Trophoblast cell (in vitro differentiated cells and primary cell): ENCODE results near the gene DCC.

ENCODE experiments used
- DNase-seq, 2 donors: peaks; one replicate each; pipeline ENCODE4 v3.0.0-alpha.2; 2016
- H2AFZ ChIP-seq: 2 replicates; pipeline ENCODE4 v1.6.1; 2013; ENCODE audit warnings: low read length, moderate library complexity, mild to moderate bottlenecking; ENCODE audit not compliant: insufficient read depth, poor library complexity
- H2AK5ac ChIP-seq: 2 replicates; pipeline ENCODE4 v1.6.1; 2013; ENCODE audit warnings: mild to moderate bottlenecking, low read length
- H2BK120ac ChIP-seq: 2 replicates; pipeline ENCODE4 v1.6.1; 2013; ENCODE audit warnings: low read length, mild to moderate bottlenecking, moderate library complexity; ENCODE audit not compliant: insufficient read depth, poor library complexity
- H2BK12ac ChIP-seq: 2 replicates; pipeline ENCODE4 v1.6.1; 2013; ENCODE audit warnings: mild to moderate bottlenecking, low read length, moderate library complexity
- H2BK5ac ChIP-seq: 2 replicates; pipeline ENCODE4 v1.6.1; 2013; ENCODE audit warnings: low read length, low read depth, moderate library complexity, mild to moderate bottlenecking; ENCODE audit not compliant: poor library complexity
- H3K14ac ChIP-seq: 2 replicates; pipeline ENCODE4 v1.6.1; 2013; ENCODE audit warnings: mild to moderate bottlenecking, low read length
- H3K18ac ChIP-seq: 2 replicates; pipeline ENCODE4 v1.6.1; 2013; ENCODE audit warnings: mild to moderate bottlenecking, low read length
- H3K23ac ChIP-seq: 2 replicates; pipeline ENCODE4 v1.6.1; 2013; ENCODE audit warnings: low read length
- H3K27ac ChIP-seq: 2 replicates; pipeline ENCODE4 v1.5.1; 2013; ENCODE audit warnings: low read depth, mild to moderate bottlenecking, inconsistent platforms, low read length, moderate library complexity
- H3K27me3 ChIP-seq: 2 replicates; pipeline ENCODE4 v1.6.1; 2013; ENCODE audit warnings: inconsistent platforms, mild to moderate bottlenecking, low read length, moderate library complexity; ENCODE audit not compliant: insufficient read depth
- H3K36me3 ChIP-seq, 2 experiments: 1 replicate in 1 of 2; 2 replicates in 1 of 2; pipeline ENCODE4 v1.6.1; 2013; ENCODE audit warnings: low read length in 2 of 2, mild to moderate bottlenecking in 2 of 2, moderate library complexity in 1 of 2; ENCODE audit not compliant: insufficient read depth in 2 of 2, control insufficient read depth in 1 of 2
- H3K4ac ChIP-seq: 2 replicates; pipeline ENCODE4 v1.6.1; 2013; ENCODE audit warnings: low read depth, mild to moderate bottlenecking, low read length, moderate library complexity
- H3K4me1 ChIP-seq, 2 experiments: 1 replicate in 1 of 2; 2 replicates in 1 of 2; pipeline ENCODE4 v1.6.1; 2013; ENCODE audit warnings: low read length in 2 of 2, mild to moderate bottlenecking in 2 of 2, moderate library complexity in 1 of 2; ENCODE audit not compliant: insufficient read depth in 2 of 2, control insufficient read depth in 1 of 2
- H3K4me2 ChIP-seq: 2 replicates; pipeline ENCODE4 v1.6.1; 2013; ENCODE audit warnings: inconsistent platforms, mild to moderate bottlenecking, low read length, moderate library complexity
- H3K4me3 ChIP-seq: 2 replicates; pipeline ENCODE4 v1.5.1; 2013; ENCODE audit warnings: mild to moderate bottlenecking, low read depth, low read length, inconsistent platforms
- H3K79me1 ChIP-seq: one replicate; pipeline ENCODE4 v1.6.1; 2013; ENCODE audit warnings: low read length
- H3K79me2 ChIP-seq: 2 replicates; pipeline ENCODE4 v1.6.1; 2013; ENCODE audit warnings: low read length, mild to moderate bottlenecking; ENCODE audit not compliant: control insufficient read depth, insufficient read depth, poor library complexity
- H3K9ac ChIP-seq: 2 replicates; pipeline ENCODE4 v1.6.1; 2013; ENCODE audit warnings: mild to moderate bottlenecking, low read length
- H3K9me3 ChIP-seq: 2 replicates; pipeline ENCODE4 v1.6.1; 2013; ENCODE audit warnings: low read depth, mild to moderate bottlenecking, control low read depth, inconsistent platforms, low read length; ENCODE audit not compliant: insufficient read depth
- H4K12ac ChIP-seq: 2 replicates; pipeline ENCODE4 v1.6.1; 2013; ENCODE audit warnings: low read depth, mild to moderate bottlenecking, low read length, moderate library complexity
- H4K8ac ChIP-seq: 2 replicates; pipeline ENCODE4 v1.6.1; 2013; ENCODE audit warnings: low read depth, mild to moderate bottlenecking, low read length, moderate library complexity
- H4K91ac ChIP-seq: one replicate; pipeline ENCODE4 v1.6.1; 2013; ENCODE audit warnings: low read depth, mild to moderate bottlenecking, low read length, moderate library complexity
- WGBS: extraction: QIAGEN DNeasy Blood & Tissue Kit; methylation state at CpG from one replicate; pipeline ENCODE4 v1.1.7; 2013; ENCODE audit warnings: missing lambda C conversion rate; ENCODE audit not compliant: insufficient read length, insufficient coverage; ENCODE audit errors: extremely low coverage; 5-methylcytosine and 5-hydroxymethylcytosine counted together

DCC gene

DNA sequence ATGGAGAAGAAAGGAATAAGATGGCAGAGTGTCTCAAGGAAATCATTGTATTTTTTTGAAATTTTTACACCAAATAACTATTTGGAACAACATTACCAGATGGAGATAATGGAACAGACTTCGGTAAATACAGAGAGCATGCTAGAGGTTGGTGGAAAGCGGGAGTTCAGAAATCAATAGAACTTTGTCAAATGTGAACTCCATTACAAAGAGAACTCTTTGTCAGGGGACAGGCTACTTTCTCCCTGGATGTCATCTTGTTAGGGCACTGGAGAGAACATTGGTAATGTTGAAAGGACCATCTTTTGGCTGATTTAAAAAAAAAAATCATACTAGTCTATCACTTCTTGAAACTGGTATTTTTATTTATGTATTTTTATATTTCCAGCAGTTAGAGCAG, 30.8 kb downstream of the DCC start:
- no peak overlapping the region for H2BK120ac ChIP-seq
- no CpG with 5 or more reads among the region's 2 CpGs for WGBS
- no peak overlapping the region for H3K9ac ChIP-seq
- H2AFZ ChIP-seq: no peak overlapping the region
- no peak overlapping the region for H2BK12ac ChIP-seq
- H3K4ac ChIP-seq: no peak overlapping the region
- no peak overlapping the region for H4K91ac ChIP-seq
- no peak overlapping the region for H3K27ac ChIP-seq
- H2AK5ac ChIP-seq: no peak overlapping the region
- no peak for DNase-seq
- no peaks in the 10 kb centered on the region for H3K79me2 ChIP-seq
- no peaks in the 10 kb centered on the region for H3K79me1 ChIP-seq
- no peak overlapping the region for H3K4me3 ChIP-seq
- no peaks in the 10 kb centered on the region for H3K27me3 ChIP-seq
- H3K14ac ChIP-seq: no peak overlapping the region
- H3K4me2 ChIP-seq: no peak overlapping the region
- H3K23ac ChIP-seq: no peak overlapping the region
- no peaks in the 10 kb centered on the region for H3K4me1 ChIP-seq
- H4K12ac ChIP-seq: no peak overlapping the region
- no peak overlapping the region for H3K18ac ChIP-seq
- H3K36me3 ChIP-seq: no peaks in the 10 kb centered on the region
- no peaks in the 10 kb centered on the region for H3K9me3 ChIP-seq
- H2BK5ac ChIP-seq: no peak overlapping the region
- H4K8ac ChIP-seq: no peak overlapping the region

DNA sequence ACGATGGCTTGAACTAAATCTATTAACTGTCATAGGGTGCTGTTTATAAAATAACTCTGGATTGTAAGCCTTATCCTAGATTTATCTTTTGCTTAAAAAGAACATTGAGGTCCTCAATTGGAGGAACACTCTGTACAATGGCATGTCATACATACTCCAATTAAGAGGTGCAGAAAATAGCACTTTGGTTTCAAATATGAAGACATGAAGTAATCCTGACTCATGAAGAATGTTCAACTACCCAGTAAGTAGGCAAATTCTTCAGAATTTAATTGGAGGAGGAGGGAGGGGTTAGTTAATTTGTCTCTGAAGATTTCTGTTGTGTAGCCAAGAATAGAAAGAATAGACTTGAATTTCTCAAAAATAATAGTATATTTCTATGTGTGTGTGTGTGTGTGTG, 36.1 kb downstream of the DCC start:
- no peak overlapping the region for H2AFZ ChIP-seq

DNA sequence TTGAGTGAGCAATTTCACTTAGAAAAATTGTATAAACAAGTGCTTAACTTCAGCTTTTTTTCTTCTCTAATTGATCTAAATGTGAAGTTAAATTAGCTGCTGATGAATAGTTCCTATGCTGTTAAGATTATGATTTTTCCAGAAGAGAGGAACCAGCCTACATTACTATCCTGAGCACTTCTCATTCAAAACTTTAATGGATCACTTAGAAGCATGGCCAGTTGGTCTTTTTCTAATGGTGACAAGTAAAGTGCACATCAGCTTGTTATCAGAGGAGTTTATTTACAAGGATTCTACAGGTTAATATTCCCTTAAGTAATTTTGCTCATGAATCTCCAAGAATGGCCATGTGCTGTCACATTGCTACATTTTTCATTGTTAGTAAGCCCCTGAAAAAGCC, 37.1 kb downstream of the DCC start:
- Histone ChIP-seq H2BK120ac (no peak overlapping the region), H4K12ac (no peak overlapping the region), H3K18ac (no peak overlapping the region), H2BK12ac (no peak overlapping the region), H2AFZ (no peak overlapping the region), H3K27ac (no peak overlapping the region), H2AK5ac (no peak overlapping the region), H3K4me1 (no peaks in the 10 kb centered on the region), H4K91ac (no peak overlapping the region), H3K36me3 (no peaks in the 10 kb centered on the region), H3K4me3 (no peak overlapping the region), H3K4ac (no peak overlapping the region), H3K9ac (no peak overlapping the region), H2BK5ac (no peak overlapping the region), H3K14ac (no peak overlapping the region), H3K9me3 (no peaks in the 10 kb centered on the region), H3K4me2 (no peak overlapping the region), H3K79me1 (no peaks in the 10 kb centered on the region), H3K79me2 (no peaks in the 10 kb centered on the region), H4K8ac (no peak overlapping the region), H3K23ac (no peak overlapping the region), H3K27me3 (no peaks in the 10 kb centered on the region)
- no peak for DNase-seq

More for the DNA sequence above, 36.1 kb downstream of the DCC start:
- no peak overlapping the region for H3K27ac ChIP-seq
- no peaks in the 10 kb centered on the region for H3K36me3 ChIP-seq
- H3K27me3 ChIP-seq: no peaks in the 10 kb centered on the region
- no peak overlapping the region for H4K8ac ChIP-seq
- no peak overlapping the region for H3K9ac ChIP-seq
- no peak overlapping the region for H3K4ac ChIP-seq
- H2AK5ac ChIP-seq: no peak overlapping the region
- no peak overlapping the region for H4K91ac ChIP-seq
- H3K9me3 ChIP-seq: no peaks in the 10 kb centered on the region
- H3K4me3 ChIP-seq: no peak overlapping the region
- H2BK120ac ChIP-seq: no peak overlapping the region
- H3K4me1 ChIP-seq: no peaks in the 10 kb centered on the region
- H2BK12ac ChIP-seq: no peak overlapping the region
- no peak overlapping the region for H2BK5ac ChIP-seq
- DNase-seq: no peak
- H3K18ac ChIP-seq: no peak overlapping the region
- H3K79me1 ChIP-seq: no peaks in the 10 kb centered on the region
- no peak overlapping the region for H3K4me2 ChIP-seq
- no peaks in the 10 kb centered on the region for H3K79me2 ChIP-seq
- WGBS: no CpG with 5 or more reads among the region's 1 CpG
- no peak overlapping the region for H4K12ac ChIP-seq
- no peak overlapping the region for H3K23ac ChIP-seq
- H3K14ac ChIP-seq: no peak overlapping the region

DNA sequence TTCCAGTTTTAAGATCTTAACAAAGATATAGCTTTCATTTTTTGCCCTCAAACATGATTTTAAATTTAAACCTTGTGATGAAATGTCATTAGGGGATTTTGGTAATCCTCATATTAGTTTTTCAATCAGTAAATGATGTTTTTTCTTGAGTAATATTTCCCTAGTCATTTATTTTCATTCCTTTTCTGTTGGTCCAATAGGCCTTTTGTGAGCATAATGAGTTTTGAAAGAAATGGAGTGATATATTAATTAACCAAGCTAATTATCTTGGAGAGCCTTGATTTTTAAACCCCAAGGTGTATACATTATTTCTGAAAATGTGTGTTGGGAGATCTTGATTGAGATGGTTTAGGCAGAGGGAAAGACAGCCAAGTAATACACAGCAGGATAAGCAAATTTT, 46.3 kb downstream of the DCC start:
- no peak for DNase-seq
- Histone ChIP-seq H2BK12ac (no peak overlapping the region), H3K4me1 (no peaks in the 10 kb centered on the region), H3K79me2 (no peaks in the 10 kb centered on the region), H3K9me3 (no peaks in the 10 kb centered on the region), H3K4me2 (no peak overlapping the region), H3K9ac (no peak overlapping the region), H3K79me1 (no peaks in the 10 kb centered on the region), H3K36me3 (no peaks in the 10 kb centered on the region), H4K91ac (no peak overlapping the region), H3K18ac (no peak overlapping the region), H2AFZ (no peak overlapping the region), H3K4me3 (no peak overlapping the region), H3K27me3 (no peaks in the 10 kb centered on the region), H4K8ac (no peak overlapping the region), H2BK5ac (no peak overlapping the region), H2AK5ac (no peak overlapping the region), H3K27ac (no peak overlapping the region), H3K23ac (no peak overlapping the region), H4K12ac (no peak overlapping the region), H3K14ac (no peak overlapping the region), H2BK120ac (no peak overlapping the region), H3K4ac (no peak overlapping the region)

DNA sequence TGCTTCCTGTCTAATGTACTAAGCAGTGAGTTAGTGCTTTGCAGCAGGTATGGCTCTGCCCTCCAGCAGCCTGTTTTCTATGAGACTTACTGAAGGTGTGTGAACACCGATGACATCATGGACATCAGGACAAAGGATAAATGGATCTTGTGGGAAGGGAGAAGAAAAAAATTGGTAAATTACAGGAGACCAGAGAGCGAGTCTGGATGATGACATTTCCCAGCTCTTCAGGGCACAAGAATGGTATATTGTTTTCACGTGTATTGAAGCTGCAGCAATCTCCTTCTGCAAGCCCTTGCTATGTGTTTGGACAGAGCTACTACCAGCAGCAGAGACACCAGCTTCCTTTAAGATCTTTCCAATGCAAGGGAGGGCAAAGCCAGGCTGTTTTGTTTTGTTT, 47.2 kb downstream of the DCC start:
- Histone ChIP-seq H3K79me2 (no peaks in the 10 kb centered on the region), H2BK5ac (no peak overlapping the region), H2BK12ac (no peak overlapping the region), H3K27me3 (no peaks in the 10 kb centered on the region), H2AK5ac (no peak overlapping the region), H3K23ac (no peak overlapping the region), H2AFZ (no peak overlapping the region), H4K91ac (no peak overlapping the region), H3K4me1 (no peaks in the 10 kb centered on the region), H3K36me3 (no peaks in the 10 kb centered on the region), H4K8ac (no peak overlapping the region), H3K14ac (no peak overlapping the region), H3K18ac (no peak overlapping the region), H3K4me3 (no peak overlapping the region), H4K12ac (no peak overlapping the region), H3K4ac (no peak overlapping the region), H3K27ac (no peak overlapping the region), H3K9ac (no peak overlapping the region), H2BK120ac (no peak overlapping the region), H3K79me1 (no peaks in the 10 kb centered on the region), H3K9me3 (no peaks in the 10 kb centered on the region), H3K4me2 (no peak overlapping the region)
- no CpG with 5 or more reads among the region's 3 CpGs for WGBS
- DNase-seq: no peak
